ENCODE measurements around the gene TRIM66. TPM values are rescaled to one million over a fixed set of nuclear protein-coding genes. Genes with fewer than 3 reads are reported as not detected.

Gene TRIM66
- total RNA-seq, 1 donor: 4.3 TPM

GRCh38 chr11:8665222-8665621, 17.2 kb downstream of the TRIM66 start:
- no peak overlapping the region for H3K4me3 ChIP-seq (ENCODE audit: low read depth, low read length)
- TF ChIP-seq, protein P1, sequence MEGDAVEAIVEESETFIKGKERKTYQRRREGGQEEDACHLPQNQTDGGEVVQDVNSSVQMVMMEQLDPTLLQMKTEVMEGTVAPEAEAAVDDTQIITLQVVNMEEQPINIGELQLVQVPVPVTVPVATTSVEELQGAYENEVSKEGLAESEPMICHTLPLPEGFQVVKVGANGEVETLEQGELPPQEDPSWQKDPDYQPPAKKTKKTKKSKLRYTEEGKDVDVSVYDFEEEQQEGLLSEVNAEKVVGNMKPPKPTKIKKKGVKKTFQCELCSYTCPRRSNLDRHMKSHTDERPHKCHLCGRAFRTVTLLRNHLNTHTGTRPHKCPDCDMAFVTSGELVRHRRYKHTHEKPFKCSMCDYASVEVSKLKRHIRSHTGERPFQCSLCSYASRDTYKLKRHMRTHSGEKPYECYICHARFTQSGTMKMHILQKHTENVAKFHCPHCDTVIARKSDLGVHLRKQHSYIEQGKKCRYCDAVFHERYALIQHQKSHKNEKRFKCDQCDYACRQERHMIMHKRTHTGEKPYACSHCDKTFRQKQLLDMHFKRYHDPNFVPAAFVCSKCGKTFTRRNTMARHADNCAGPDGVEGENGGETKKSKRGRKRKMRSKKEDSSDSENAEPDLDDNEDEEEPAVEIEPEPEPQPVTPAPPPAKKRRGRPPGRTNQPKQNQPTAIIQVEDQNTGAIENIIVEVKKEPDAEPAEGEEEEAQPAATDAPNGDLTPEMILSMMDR (IDR thresholded peaks at IDR 0.05; ENCODE audit: insufficient read depth, low read depth, low read length): no peak
- DNase-seq (ENCODE audit: low read depth): no peak

DNA sequence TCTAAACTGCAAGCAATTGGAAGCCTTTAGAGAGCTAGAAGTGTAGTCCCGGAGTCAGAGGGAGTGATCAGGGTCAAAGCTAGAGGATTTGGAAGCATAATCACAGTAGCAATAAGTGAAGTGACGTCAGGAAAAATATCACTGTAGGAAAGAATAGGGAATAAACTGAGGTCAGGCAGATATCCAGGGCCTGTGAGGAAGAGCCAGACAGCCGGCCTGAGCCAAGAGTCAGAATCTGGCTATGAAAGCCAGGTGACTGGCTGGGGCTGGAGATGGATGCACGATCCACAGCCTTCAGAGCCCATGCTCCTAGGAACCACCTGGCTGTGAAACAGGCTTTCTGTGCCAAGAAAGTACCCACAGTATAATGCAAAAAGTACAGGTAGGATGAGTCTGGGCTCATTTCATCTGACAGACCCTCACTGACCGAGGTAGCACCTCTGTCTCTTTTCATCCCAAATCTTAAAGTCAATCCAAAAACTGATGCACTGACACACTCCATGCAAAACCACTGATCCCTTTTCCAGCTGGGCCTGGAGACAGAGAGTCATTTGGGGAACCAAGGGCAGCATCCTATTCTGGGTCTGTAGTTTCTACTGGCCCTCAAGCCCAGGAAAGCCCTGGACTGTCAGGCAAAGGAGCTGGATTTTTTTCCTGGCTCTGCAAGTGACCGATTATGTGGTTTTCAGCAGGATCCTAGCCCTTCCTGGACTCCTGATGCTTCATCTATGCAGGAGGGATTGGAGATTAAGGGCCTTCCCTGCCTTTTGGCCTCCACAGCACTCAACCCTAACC, 21.3 kb downstream of the TRIM66 start:
- no peak for DNase-seq (ENCODE audit: low read depth)
- H3K4me3 ChIP-seq (ENCODE audit: low read depth, low read length): no peak overlapping the region
- TF ChIP-seq, protein P1 (IDR thresholded peaks at IDR 0.05; ENCODE audit: insufficient read depth, low read depth, low read length): no peak

- H3K4me3 ChIP-seq (ENCODE audit: low read depth, low read length): no peak overlapping the region
- no peak for DNase-seq (ENCODE audit: low read depth)
- TF ChIP-seq, protein P1 (IDR thresholded peaks at IDR 0.05; ENCODE audit: insufficient read depth, low read depth, low read length): no peak
These were observed 24.0 kb downstream of the TRIM66 start for GRCh38 chr11:8658321-8659057.

DNA sequence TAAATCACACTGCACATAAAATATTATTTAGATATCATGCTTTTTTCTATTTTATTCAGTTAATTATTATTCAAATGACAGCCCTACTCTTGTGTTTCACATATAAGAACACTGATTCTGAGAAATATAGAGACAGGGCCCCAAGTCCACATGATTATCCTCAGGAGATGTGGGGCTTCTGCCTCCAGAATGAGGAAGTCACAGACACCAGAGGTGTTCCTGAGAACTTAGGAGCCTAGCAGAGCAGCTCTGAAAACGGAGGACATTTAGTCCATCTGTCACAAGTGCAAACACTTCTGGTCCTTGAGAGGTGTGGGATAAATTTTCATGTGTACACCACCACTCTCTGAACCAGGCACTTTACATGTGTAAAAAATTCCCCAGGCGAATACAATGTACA, 26.2 kb downstream of the TRIM66 start:
- H3K4me3 ChIP-seq (ENCODE audit: low read depth, low read length): no peak overlapping the region
- TF ChIP-seq, protein P1 (IDR thresholded peaks at IDR 0.05; ENCODE audit: insufficient read depth, low read depth, low read length): no peak
- no peak for DNase-seq (ENCODE audit: low read depth)

DNA sequence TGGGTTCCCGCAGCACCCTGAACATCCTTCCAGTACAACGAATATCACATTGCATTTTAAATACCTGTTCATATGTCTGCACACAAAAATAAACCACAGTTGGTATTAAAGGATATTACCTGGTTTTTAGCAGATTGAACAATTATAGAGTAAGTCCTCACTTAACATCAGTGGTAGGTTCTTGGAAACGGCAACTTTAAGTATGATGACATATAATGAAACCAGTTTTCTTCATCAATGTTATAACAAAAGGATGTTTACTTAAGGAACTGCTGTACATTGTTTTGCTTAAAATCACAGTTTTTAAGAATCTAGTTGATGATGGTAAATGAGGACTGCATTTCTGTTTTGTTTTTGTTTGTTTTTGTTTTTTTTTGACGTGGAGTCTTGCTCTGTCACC, 28.0 kb downstream of the TRIM66 start:
- no peak overlapping the region for H3K4me3 ChIP-seq (ENCODE audit: low read depth, low read length)
- TF ChIP-seq, protein P1 (IDR thresholded peaks at IDR 0.05; ENCODE audit: insufficient read depth, low read depth, low read length): no peak
- no peak for DNase-seq (ENCODE audit: low read depth)

DNA sequence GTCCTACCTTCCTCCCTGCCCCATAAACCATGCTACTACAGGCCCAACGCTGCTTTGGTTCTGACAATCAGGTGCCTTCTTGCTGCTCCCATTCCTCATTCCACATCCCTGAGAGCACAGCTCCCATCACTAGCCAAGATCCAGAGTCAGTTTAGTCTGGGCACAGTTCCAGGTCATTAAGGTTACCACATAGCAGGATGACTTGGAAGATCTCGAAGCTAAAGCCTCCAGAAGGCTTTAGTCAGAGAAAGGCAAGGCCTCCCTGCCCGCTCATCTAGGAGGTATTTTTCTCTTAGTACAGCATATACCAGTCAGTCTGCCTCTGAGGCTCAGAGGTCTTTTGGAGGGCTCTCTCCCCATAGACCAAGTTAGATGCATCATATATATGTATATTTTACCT, 30.3 kb downstream of the TRIM66 start:
- no peak overlapping the region for H3K4me3 ChIP-seq (ENCODE audit: low read depth, low read length)
- TF ChIP-seq, protein P1 (IDR thresholded peaks at IDR 0.05; ENCODE audit: insufficient read depth, low read depth, low read length): no peak
- peak; percentile 88 for DNase-seq (ENCODE audit: low read depth)
